HepG2 (cell line): Measurements from ENCODE around the gene PCGF6.

Experiments
- ADNP ChIP-seq: sonication (generic); formaldehyde crosslinking; IDR thresholded peaks from 2 replicates; pipeline ENCODE4 v1.4.0; 2020; ENCODE audit warnings: missing genetic modification reagents
- CBX5 ChIP-seq: sonication (generic); formaldehyde crosslinking; IDR thresholded peaks from 2 replicates; pipeline ENCODE4 v1.4.0; 2020; ENCODE audit warnings: missing genetic modification reagents, borderline replicate concordance
- ELF4 ChIP-seq: sonication (generic); formaldehyde crosslinking; IDR thresholded peaks from 2 replicates; pipeline ENCODE4 v1.5.0; 2020; ENCODE audit warnings: missing genetic modification reagents, mild to moderate bottlenecking, moderate library complexity, borderline replicate concordance
- EP300 ChIP-seq, 3 experiments: sonication (generic) in 1 of 3; formaldehyde crosslinking in 1 of 3; IDR thresholded peaks; 2 replicates each; pipeline versions ENCODE4 v1.5.1 to v1.6.1; 2011 to 2020; ENCODE audit warnings: low read depth in 2 of 3, low read length in 2 of 3, borderline replicate concordance in 1 of 3, improper control_type of control experiment in 1 of 3, mild to moderate bottlenecking in 1 of 3, missing genetic modification reagents in 1 of 3, moderate library complexity in 1 of 3
- HHEX ChIP-seq: IDR thresholded peaks from 2 replicates; pipeline ENCODE4 v1.6.1; 2016; ENCODE audit warnings: control low read depth
- SIN3A ChIP-seq: IDR thresholded peaks from 2 replicates; pipeline ENCODE4 v1.6.1; 2011; ENCODE audit warnings: low read depth, mild to moderate bottlenecking, control low read depth, low read length, borderline replicate concordance
- SMC3 ChIP-seq: IDR thresholded peaks from 2 replicates; pipeline ENCODE4 v1.6.1; 2011; ENCODE audit warnings: low read length, improper control_type of control experiment
- TGIF2 ChIP-seq: IDR thresholded peaks from 2 replicates; pipeline ENCODE4 v1.6.1; 2016; ENCODE audit warnings: control low read depth, missing compliant biosample characterization
- TF ChIP-seq, protein P1 (sequence below): sonication (generic); formaldehyde crosslinking; IDR thresholded peaks from 2 replicates; pipeline ENCODE4 v1.5.0; 2020; ENCODE audit warnings: mild to moderate bottlenecking, missing genetic modification reagents, moderate library complexity
- TF ChIP-seq, protein P2 (sequence below): sonication (generic); formaldehyde crosslinking; IDR thresholded peaks from 2 replicates; pipeline ENCODE4 v1.4.0; 2020; ENCODE audit warnings: missing genetic modification reagents
- TF ChIP-seq, protein P3 (sequence below): sonication (generic); formaldehyde crosslinking; IDR thresholded peaks from 2 replicates; pipeline ENCODE4 v1.4.0; 2020; ENCODE audit warnings: mild to moderate bottlenecking, missing genetic modification reagents

DNA sequence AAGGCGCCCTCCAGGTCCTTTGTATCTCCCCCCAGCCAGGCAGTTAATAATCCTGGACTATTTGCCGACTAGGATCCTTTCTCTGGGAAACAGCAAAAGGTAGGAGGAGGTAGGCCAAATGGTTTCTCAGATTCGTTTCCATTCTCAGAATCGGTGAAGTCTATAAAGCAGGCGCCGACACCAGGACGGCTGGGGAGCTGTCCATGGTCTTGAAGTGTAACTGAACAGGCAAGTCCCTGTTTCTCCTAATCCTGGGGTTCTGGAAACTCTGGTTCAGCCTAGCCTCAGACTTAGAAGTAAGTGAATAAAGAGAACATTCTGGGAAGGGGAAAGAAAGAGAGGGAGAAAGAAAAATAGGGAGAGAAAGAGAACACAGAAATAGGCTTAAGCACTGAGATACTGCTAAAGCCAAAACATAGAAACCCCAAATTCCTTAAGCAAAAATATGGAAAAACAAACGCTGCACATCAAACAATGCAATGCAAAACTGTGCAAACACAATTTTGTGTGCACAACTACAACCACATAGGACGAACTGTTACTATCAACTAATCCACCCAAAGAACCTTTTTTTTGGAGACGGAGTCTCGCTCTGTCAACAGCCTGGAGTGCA is 85.1 kb downstream of the PCGF6 start:
- TF ChIP-seq ELF4 (CRISPR knock-in tag) (no peak), EP300 (IDR thresholded peaks at IDR 0.05; ENCODE audit: low read depth in 2 of 2, low read length in 2 of 2) (no peak), EP300 (CRISPR knock-in tag; IDR thresholded peaks at IDR 0.05; ENCODE audit: borderline replicate concordance) (no peak), CBX5 (CRISPR knock-in tag) (0 out of 2 replicates have a peak, but pooled peaks have one; percentile 55), TGIF2 (CRISPR knock-in tag) (peak; percentile 89; the same call in 1 of the 2 replicates), SIN3A (peak; percentile 55; the same call in 1 of the 2 replicates), HHEX (CRISPR knock-in tag) (no peak), SMC3 (no peak), ADNP (no peak)
- TF ChIP-seq, protein P1, sequence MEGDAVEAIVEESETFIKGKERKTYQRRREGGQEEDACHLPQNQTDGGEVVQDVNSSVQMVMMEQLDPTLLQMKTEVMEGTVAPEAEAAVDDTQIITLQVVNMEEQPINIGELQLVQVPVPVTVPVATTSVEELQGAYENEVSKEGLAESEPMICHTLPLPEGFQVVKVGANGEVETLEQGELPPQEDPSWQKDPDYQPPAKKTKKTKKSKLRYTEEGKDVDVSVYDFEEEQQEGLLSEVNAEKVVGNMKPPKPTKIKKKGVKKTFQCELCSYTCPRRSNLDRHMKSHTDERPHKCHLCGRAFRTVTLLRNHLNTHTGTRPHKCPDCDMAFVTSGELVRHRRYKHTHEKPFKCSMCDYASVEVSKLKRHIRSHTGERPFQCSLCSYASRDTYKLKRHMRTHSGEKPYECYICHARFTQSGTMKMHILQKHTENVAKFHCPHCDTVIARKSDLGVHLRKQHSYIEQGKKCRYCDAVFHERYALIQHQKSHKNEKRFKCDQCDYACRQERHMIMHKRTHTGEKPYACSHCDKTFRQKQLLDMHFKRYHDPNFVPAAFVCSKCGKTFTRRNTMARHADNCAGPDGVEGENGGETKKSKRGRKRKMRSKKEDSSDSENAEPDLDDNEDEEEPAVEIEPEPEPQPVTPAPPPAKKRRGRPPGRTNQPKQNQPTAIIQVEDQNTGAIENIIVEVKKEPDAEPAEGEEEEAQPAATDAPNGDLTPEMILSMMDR (CRISPR knock-in tag), result no peak
- TF ChIP-seq, protein P2, sequence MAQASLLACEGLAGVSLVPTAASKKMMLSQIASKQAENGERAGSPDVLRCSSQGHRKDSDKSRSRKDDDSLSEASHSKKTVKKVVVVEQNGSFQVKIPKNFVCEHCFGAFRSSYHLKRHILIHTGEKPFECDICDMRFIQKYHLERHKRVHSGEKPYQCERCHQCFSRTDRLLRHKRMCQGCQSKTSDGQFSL (CRISPR knock-in tag), result no peak
- TF ChIP-seq, protein P3, sequence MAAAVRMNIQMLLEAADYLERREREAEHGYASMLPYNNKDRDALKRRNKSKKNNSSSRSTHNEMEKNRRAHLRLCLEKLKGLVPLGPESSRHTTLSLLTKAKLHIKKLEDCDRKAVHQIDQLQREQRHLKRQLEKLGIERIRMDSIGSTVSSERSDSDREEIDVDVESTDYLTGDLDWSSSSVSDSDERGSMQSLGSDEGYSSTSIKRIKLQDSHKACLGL (CRISPR knock-in tag), result no peak
